Gastrocnemius medialis (tissue), 4 donors: ENCODE measurements around the gene TRIM43B.

Source experiments
- POLR2A ChIP-seq, 2 donors: fragments of 450-650 bp; IDR thresholded peaks; one replicate each; pipeline ENCODE4 v1.6.1; 2017; ENCODE audit warnings: antibody characterized with exemption in 2 of 2, mild to moderate bottlenecking in 2 of 2, moderate library complexity in 2 of 2
- TF ChIP-seq, protein P1 (sequence below), 5 experiments: fragments of 450-650 bp in 3 of 5; fragments of 200-600 bp in 2 of 5; sonication (generic) in 2 of 5; IDR thresholded peaks in 4 of 5; conservative IDR thresholded peaks in 1 of 5; 1 replicate in 4 of 5; 2 replicates in 1 of 5; pipeline ENCODE4 v1.5.1; 2016 to 2019; ENCODE audit warnings: antibody characterized with exemption in 5 of 5, mild to moderate bottlenecking in 3 of 5, moderate library complexity in 3 of 5

GRCh38 chr2:95526360-95527341 is 42.1 kb upstream of the TRIM43B start:
- TF ChIP-seq, protein P1, sequence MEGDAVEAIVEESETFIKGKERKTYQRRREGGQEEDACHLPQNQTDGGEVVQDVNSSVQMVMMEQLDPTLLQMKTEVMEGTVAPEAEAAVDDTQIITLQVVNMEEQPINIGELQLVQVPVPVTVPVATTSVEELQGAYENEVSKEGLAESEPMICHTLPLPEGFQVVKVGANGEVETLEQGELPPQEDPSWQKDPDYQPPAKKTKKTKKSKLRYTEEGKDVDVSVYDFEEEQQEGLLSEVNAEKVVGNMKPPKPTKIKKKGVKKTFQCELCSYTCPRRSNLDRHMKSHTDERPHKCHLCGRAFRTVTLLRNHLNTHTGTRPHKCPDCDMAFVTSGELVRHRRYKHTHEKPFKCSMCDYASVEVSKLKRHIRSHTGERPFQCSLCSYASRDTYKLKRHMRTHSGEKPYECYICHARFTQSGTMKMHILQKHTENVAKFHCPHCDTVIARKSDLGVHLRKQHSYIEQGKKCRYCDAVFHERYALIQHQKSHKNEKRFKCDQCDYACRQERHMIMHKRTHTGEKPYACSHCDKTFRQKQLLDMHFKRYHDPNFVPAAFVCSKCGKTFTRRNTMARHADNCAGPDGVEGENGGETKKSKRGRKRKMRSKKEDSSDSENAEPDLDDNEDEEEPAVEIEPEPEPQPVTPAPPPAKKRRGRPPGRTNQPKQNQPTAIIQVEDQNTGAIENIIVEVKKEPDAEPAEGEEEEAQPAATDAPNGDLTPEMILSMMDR (IDR thresholded peaks at IDR 0.05 in 4 of 5, conservative IDR thresholded peaks at IDR 0.05 in 1 of 5): no peak
- TF ChIP-seq POLR2A (IDR thresholded peaks at IDR 0.05): no peak
